ENCODE data around the gene TMEM218.

DNA sequence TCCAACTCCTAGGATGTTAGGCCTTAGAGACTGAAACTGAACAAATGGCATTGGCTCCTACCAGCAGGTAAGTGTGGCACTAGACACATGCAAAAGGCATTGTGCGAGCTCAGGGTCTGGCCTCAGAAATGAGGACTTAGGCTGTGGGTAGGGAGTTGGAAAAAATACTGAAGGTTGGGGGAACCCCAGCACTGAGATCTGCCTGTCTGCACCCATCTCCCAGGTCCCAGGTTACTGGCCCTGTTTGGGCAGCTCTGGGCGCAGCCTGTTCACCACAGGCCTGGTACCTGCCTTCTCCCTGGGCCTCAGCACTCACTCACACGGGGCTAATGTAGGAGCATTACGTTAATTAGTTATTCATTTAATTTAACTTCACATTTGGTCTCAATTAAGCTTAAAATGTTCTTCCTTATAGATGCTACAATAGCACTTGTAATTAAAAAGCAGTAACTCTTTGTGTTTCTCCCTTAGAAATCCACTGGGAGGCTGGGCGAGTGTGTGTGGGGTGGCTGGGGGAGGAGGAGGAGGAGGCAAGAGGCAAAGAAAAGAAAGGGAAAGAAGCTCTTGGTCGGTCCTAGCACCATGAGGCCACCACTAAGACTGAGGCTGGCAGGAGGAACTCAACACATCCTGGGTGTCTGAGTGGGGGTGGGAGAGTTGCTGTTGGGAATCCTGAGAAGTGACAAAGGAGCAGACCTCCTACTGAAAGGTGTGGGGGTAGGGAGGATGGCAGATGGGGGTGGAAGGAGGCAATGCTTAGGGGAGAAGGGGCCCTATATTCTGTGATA lies 19.4 kb downstream of the TMEM218 start:
- TF ChIP-seq CTCF (IDR thresholded peaks at IDR 0.05) (no peak), POLR2A (IDR thresholded peaks at IDR 0.05) (no peak)

All from adrenal gland (tissue), 5 donors.